LNCaP clone FGC (cell line): Measurements from ENCODE around the gene TRMT1.
A peak's percentile ranks its signal among the peaks of the same experiment; 100 is the strongest.

Source experiments
- DNase-seq: peaks from one replicate; pipeline ENCODE4 v3.0.0-alpha.2; 2011; ENCODE audit warnings: low read depth
- H3K4me3 ChIP-seq: 2 replicates; pipeline ENCODE4 v1.5.1; 2011; ENCODE audit warnings: mild to moderate bottlenecking, low read depth, low read length, control low read depth
- TF ChIP-seq, protein P1 (sequence below): IDR thresholded peaks from 2 replicates; pipeline ENCODE4 v1.5.1; 2012; ENCODE audit warnings: mild to moderate bottlenecking; ENCODE audit not compliant: control insufficient read depth, insufficient read depth; ENCODE audit errors: extremely low read depth

The TRMT1 gene

GRCh38 chr19:13120031-13120430 is 3.5 kb upstream of the TRMT1 start:
- TF ChIP-seq, protein P1, sequence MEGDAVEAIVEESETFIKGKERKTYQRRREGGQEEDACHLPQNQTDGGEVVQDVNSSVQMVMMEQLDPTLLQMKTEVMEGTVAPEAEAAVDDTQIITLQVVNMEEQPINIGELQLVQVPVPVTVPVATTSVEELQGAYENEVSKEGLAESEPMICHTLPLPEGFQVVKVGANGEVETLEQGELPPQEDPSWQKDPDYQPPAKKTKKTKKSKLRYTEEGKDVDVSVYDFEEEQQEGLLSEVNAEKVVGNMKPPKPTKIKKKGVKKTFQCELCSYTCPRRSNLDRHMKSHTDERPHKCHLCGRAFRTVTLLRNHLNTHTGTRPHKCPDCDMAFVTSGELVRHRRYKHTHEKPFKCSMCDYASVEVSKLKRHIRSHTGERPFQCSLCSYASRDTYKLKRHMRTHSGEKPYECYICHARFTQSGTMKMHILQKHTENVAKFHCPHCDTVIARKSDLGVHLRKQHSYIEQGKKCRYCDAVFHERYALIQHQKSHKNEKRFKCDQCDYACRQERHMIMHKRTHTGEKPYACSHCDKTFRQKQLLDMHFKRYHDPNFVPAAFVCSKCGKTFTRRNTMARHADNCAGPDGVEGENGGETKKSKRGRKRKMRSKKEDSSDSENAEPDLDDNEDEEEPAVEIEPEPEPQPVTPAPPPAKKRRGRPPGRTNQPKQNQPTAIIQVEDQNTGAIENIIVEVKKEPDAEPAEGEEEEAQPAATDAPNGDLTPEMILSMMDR = no peak
- no peak overlapping the region; the same call in 1 of the 2 replicates for H3K4me3 ChIP-seq
- no peak for DNase-seq

DNA sequence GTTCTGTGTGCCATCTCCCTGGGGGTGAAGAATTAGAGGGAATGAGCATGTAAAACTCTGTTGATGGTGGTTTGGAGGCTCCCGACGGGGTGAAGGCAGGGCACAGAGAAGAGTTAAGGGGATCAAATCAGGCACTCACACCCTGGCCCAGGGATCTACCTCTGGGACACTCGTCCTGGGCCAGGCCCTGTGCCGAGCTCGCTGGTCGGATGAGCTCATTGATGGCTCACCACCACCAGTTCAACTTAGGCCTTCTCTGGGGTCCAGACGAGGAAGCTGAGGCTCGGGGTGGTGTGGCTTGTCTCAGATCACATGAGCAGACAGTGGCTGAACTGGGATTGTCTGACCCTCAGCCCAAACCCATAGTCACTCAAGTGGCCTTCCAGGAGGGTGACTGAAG is 3.1 kb upstream of the TRMT1 start:
- TF ChIP-seq, protein P1 = no peak
- peak overlapping the region; percentile 95 for H3K4me3 ChIP-seq
- DNase-seq = no peak

DNA sequence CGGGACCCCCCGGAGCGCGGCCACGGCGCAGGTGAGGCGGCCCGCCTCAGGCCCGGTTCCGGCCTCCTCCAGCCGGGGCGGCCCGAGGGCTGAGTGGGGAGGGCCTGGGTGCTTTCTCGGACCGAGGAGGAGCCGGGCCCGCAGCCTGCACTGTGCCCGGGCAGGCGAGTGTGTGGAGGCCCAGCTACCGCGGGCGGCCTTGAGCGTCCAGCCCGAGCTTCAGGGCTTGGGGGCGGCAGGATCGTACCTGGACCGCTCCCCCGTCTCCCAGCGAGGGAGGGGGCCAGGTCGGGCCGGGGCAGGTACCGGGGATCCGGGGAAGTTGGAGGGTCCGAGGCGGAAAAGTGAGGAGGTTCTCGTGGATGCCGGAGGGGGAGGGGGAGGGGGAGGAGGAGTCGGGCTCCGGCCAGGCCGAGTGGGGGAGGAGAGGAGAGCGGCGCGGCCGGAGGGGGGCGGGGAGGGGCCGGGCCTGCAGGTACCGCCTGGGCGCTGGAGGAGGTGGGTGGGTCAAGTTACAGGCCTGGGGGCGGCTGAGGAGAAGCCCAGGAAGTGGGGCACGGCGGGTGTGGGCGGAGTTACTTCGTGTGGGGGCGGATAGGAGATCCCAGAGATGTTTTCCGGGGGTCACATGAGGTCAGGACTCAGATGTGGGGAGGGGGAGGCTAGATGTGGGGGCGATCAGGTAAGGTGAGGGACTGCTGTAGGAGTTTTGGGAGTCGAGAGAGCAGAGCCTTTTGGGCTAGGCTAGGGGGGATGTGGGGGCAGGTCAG is 2.1 kb upstream of the TRMT1 start:
- peak overlapping the region; percentile 95 for H3K4me3 ChIP-seq
- no peak for DNase-seq
- TF ChIP-seq, protein P1 = no peak

DNA sequence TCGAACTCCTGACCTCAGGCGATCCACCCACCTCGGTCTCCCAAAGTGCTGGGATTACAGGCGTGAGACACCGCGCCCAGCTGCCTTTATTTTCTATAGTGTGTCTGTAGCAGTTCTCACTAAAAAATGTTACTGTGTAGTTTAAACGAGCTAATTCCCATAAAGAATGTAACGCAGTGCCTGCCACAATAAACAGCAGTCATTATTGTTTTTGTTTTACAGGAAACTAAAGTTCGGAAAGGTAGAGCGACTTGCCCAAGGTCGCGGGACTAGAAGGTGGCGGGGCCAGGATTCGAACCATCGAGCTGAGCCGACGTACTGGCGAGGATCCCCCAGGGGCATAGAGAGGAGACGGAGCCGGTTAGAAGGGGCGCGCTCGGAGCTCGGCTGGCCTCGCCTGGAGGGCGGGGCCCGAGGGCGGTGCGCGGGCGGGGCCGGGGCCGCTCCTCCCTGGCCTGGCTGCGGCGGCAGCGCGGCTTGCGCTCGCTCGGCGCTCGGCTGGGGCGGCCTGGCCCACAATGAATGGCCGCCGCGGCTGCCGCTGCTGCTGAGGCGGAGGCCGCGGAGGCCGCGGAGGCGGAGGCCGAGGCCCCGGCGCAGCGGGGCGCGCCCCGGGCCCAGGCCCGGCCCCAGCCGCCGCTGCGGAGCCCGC is 1.4 kb upstream of the TRMT1 start, which contains the start of gene NACC1:
NACC1 (plus strand) TSS at position 493 of the 652 bp plus-strand sequence. CDS start 16,944 bp downstream, outside the sequence.
- DNase-seq = peak; percentile 32
- TF ChIP-seq, protein P1 = no peak
- peak within 1 kb of the TSS; percentile 97 for H3K4me3 ChIP-seq

DNA sequence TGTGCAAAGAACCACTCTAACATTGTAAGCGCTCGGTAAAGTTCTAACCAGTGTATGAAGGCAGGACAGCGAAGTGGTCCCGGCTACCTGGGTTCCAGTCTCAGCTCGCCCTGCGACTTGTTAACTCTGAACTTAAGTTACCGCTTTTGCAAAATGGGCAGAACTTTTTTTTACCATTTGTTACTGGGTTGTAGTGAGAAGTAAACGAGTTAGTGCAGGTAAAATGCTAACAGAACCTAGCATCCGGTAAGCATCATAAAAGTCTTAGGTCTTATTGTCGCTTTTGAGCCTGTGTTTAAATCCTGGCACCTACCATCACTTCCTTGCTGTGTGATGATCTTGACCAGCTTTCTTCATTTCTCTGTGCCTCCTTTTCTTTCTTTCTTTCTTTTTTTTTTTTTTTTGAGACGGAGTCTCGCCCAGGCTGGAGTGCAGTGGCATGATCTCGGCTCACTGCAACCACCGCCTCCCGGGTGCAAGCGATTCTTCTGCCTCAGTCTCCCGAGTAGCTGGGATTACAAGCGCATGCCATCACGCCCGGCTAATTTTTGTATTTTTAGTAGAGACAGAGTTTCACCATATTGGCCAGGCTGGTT is 734 bp upstream of the TRMT1 start:
- no peak for DNase-seq
- peak overlapping the region; percentile 97 for H3K4me3 ChIP-seq

GRCh38 chr19:13115936-13116281 is 631 bp downstream of the TRMT1 start:
- DNase-seq = no peak
- H3K4me3 ChIP-seq = peak overlapping the region; percentile 97
- TF ChIP-seq, protein P1 = no peak

More for the DNA sequence above, 734 bp upstream of the TRMT1 start:
- TF ChIP-seq, protein P1 = no peak

DNA sequence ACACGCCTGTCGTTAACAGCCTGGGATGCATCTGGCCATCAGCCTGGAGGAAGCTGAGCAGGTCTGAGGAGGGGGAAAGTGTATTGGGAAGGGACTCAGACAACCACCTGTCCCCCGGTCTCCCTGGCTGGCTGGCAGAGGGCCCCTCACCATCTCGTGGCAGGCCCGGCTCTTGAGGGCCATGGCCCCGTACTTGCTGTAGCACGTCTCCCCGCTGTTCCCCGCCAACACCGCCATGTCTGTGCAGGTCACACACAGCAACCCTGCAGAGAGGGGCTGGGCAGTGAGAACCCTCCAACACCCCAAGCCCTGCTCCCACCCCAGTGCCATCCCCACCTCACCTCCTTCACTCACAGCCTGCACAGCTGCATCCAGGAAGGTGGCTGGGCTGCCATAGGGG is 4.0 kb downstream of the TRMT1 start:
- no peak for DNase-seq
- H3K4me3 ChIP-seq = no peak overlapping the region
- TF ChIP-seq, protein P1 = no peak
